ENCODE results near the gene PGP. TPM values are rescaled to one million over a fixed set of nuclear protein-coding genes. Genes with fewer than 3 reads are reported as not detected.
A peak's percentile ranks its signal among the peaks of the same experiment; 100 is the strongest.

Gene PGP
- total and polyA plus RNA-seq, 10 of the 15 experiments (the other 5 are each of a cell fraction or from before 2014, with no cell fraction given) = 0.42 to 28.0 (median 12.1) TPM

- intact Hi-C loops (cut with micrococcal nuclease; ENCODE audit: unreplicated experiment) (loop anchor here (2.0 to 5.0 kb wide), 2 partner anchors 29 to 44 kb away; partner anchors contain the start of genes E4F1 and MLST8), in situ Hi-C loops (cut with MboI) (no loop called here)
- Histone ChIP-seq H3K4me1 (ENCODE audit: control insufficient read depth, insufficient read depth, low read length) (peaks cover 13% of the 10 kb centered on the region), H3K4me2 (ENCODE audit: control insufficient read depth, insufficient read depth) (peak within 1 kb of the TSS; percentile 94), H3K27ac (ENCODE audit: control insufficient read depth, insufficient read depth) (peak within 1 kb of the TSS; percentile 76), H3K36me3 (ENCODE audit: control insufficient read depth in 2 of 2, insufficient read depth in 2 of 2, low read length in 1 of 2) (peaks cover 10 to 17% of the 10 kb centered on the region in 2 experiments; a peak in 3 of 4 replicates), H3K79me2 (ENCODE audit: control insufficient read depth, insufficient read depth, low read length) (peaks cover 13% of the 10 kb centered on the region), H3K9me3 (replicated peaks; ENCODE audit: control insufficient read depth, insufficient read depth, low read length) (no peaks in the 10 kb centered on the region), H4K20me1 (ENCODE audit: control insufficient read depth, insufficient read depth) (no peaks in the 10 kb centered on the region), H3K4me3 (peak within 1 kb of the TSS; percentile 84), H3K9ac (ENCODE audit: control insufficient read depth, insufficient read depth, low read length) (peak within 1 kb of the TSS; percentile 80), H3K27me3 (replicated peaks in 1 of 2; ENCODE audit: control insufficient read depth in 2 of 2, insufficient read depth in 2 of 2, low read length in 1 of 2) (no peaks in the 10 kb centered on the region), H2AFZ (ENCODE audit: control insufficient read depth, low read depth, low read length) (peak within 1 kb of the TSS; percentile 69)
- BruUV-seq (replicated peaks) = no TSS peak
- FAIRE-seq (peak; percentile 95), ATAC-seq (peak; percentile 97), DNase-seq (ENCODE audit: low read depth, low spot score) (peak; percentile 62)
- RAD21 ChIA-PET (ENCODE audit: unreplicated experiment) = interaction anchor here (0.6 to 2.7 kb wide), 12 partner anchors 18 to 250 kb away, joined by 3 to 14 read pairs (median 4); partner anchors contain the start of genes PGP, PKD1 and TRAF7
- SMC1A ChIA-PET (ENCODE audit: uncharacterized antibody, unreplicated experiment) = interaction anchor here (0.5 to 1.9 kb wide), 12 partner anchors 10 to 287 kb away, joined by 3 to 6 read pairs (median 4); partner anchors contain the start of gene TRAF7
- CTCF ChIA-PET = interaction anchor here (0.6 to 2.5 kb wide), 19 partner anchors 12 to 288 kb away, joined by 3 to 14 read pairs (median 3); partner anchors contain the start of genes ABCA3, CCNF and E4F1
- 5% methylated on average over 76 of the region's 88 CpGs for WGBS (ENCODE audit: insufficient coverage, insufficient replicate concordance, low lambda C conversion rate, missing lambda C conversion rate)
- POLR2A ChIA-PET = interaction anchor here (0.8 to 2.5 kb wide), 10 partner anchors 12 to 281 kb away, joined by 3 to 9 read pairs (median 4); partner anchors contain the start of genes CCNF, PGP and TRAF7
- peak; percentile 42; the same call in 1 of the 2 replicates for TF ChIP-seq ZNF207 (IDR thresholded peaks at IDR 0.05; ENCODE audit: borderline replicate concordance)
- TF ChIP-seq DPF2 (IDR thresholded peaks at IDR 0.05) = peak; percentile 79; the same call in 1 of the 2 replicates
- peak; percentile 31; the same call in 1 of the 2 replicates for TF ChIP-seq SMC3 (IDR thresholded peaks at IDR 0.05; ENCODE audit: borderline replicate concordance, low read length)
- no peak for TF ChIP-seq SIX5 (IDR thresholded peaks at IDR 0.05; ENCODE audit: low read depth, low read length, severe bottlenecking)
- 0 out of 2 replicates have a peak, but pooled peaks have one; percentile 25 for TF ChIP-seq MLLT1 (IDR thresholded peaks at IDR 0.05)
- no peak for TF ChIP-seq BMI1 (IDR thresholded peaks at IDR 0.05; ENCODE audit: borderline replicate concordance)
- TF ChIP-seq HDAC2 (IDR thresholded peaks at IDR 0.05) = no peak
- TF ChIP-seq HDAC6 (IDR thresholded peaks at IDR 0.05; ENCODE audit: unreplicated experiment) = peak; percentile 69
- no peak for TF ChIP-seq STAT3 (IDR thresholded peaks at IDR 0.05; ENCODE audit: low read depth, low read length)
- peak; percentile 95 for TF ChIP-seq YY1 (IDR thresholded peaks at IDR 0.05; ENCODE audit: low read depth, low read length)
- TF ChIP-seq MAX (IDR thresholded peaks at IDR 0.05; ENCODE audit: low read depth, low read length) = 0 out of 2 replicates have a peak, but pooled peaks have one; percentile 22
- TF ChIP-seq IRF3 (IDR thresholded peaks at IDR 0.05) = no peak
- no peak for TF ChIP-seq BCLAF1 (IDR thresholded peaks at IDR 0.05)
- TF ChIP-seq ZSCAN29 (IDR thresholded peaks at IDR 0.05) = peak; percentile 61; the same call in 1 of the 2 replicates
- TF ChIP-seq MEF2A (IDR thresholded peaks at IDR 0.05; ENCODE audit: insufficient read depth, low read depth, low read length) = no peak
These were observed 36.9 kb upstream of the PGP start, which contains the start of gene ECI1 for GRCh38 chr16:2251296-2252111. Gene ECI1, minus strand, starts transcription at chr16:2251587. Its CDS starts 21 bp downstream, at chr16:2251566.
